ENCODE data around the gene UPF1.

The UPF1 gene

DNA sequence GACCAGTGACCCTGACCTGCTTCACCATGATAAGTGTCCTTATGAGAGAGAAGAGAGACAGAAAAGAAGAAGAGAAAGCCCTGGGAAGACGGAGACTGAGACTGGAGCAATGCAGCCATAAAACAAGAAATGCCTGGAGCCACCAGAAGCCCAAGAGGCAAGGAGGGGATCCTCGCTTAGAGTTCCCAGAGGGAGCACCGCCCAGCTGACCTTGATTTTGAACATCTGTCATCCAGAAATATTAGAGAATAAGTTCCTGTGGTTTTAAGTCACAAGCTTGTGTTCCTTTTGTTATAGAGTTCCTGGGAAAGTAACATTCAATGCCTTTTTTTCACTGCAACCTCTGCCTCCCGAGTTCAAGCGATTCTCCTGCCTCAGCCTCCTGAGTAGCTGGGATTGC, 44.0 kb downstream of the UPF1 start:
- DNase-seq (ENCODE audit: low read depth in 2 of 2) = no peak

DNA sequence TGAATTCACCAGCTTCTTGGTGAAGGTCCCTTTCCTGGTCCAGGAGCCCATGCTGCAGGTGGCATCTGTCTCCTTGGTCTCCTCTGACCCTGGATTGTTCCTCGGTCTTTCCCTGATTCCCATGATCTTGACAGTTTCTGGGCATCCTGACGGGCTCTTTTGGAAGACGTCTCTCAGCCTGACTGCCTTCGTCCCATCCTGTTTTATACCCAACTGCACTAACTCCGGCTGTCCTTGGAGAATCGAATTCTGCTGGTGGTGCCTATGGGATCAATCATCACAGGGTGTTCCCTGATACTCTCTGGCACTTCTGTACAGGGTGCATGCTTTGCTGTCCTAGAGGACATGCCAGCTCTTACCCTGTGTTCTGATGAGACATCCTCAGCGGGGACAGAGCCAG, 45.1 kb downstream of the UPF1 start:
- DNase-seq (ENCODE audit: low read depth in 2 of 2) = no peak

DNA sequence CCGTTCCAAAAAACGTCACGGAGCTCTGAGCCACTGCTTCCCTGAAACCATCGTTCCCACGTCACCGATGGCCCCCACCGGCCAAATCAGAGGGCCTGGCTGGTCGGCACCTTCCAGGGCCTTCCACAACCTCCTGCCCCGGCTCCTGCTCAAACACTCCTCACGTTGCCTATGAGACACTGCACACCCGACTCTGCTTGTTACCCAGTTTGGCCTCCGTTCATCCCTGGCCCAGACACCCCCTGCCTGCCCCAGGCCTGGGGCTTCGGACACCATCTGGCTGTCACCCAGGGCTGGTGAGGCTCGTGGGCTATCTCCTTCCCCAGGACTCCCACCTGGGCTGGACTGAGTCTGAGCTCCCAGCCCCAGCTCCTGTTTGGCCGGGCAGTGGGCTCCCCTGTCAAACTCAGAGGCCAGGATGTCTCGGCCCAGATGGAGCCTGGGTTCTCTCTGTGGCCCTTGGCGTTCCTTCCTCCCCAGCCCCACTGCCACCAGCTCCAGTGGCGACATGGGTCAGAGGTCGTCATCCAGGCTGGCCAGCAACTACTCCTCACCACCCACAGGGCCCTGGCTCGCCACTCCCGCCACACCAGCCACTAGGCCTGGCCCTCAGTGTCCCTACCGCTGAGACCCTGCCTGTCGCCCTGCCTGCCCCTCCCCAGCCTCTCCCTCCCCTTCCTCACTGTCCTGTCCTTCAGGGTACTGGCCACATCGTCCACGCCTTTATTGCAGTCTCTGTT, 46.5 kb downstream of the UPF1 start:
- DNase-seq (ENCODE audit: low read depth in 2 of 2) = no peak

DNA sequence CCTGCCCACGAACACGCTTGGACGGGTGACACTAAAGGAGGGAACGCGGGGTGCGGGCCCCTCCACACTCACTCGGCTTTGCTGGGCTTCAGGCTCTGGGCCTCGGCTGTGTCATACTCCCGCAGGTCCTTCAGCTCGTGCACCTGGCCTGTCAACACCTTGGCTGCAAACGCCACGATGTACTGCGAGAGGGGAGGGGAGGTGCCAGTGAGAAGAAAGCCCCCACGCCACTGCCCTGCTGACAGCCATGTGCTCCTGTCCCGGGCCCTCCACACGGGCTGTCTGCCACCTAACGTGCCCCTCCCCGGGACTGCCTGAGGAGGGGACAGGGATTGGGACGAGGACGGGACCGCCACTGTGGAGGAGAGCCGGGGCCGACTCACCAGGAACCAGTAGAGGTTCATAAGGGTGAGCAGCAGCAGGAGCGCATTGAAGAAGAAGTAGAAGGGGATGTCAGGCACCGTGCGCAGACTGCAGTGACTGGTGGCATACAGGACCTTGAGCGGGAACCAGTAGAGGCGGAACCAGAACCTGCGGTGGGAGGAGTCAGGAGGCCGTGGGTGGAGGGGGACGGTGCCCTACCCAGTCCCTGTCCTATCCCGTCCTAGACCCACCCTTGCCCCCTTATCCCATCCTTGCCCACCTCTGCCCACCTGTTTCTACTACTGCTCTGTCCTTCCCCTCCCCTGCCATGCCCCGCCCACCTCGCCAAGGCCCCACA, 47.3 kb downstream of the UPF1 start:
- DNase-seq (ENCODE audit: low read depth in 2 of 2) = no peak

DNA sequence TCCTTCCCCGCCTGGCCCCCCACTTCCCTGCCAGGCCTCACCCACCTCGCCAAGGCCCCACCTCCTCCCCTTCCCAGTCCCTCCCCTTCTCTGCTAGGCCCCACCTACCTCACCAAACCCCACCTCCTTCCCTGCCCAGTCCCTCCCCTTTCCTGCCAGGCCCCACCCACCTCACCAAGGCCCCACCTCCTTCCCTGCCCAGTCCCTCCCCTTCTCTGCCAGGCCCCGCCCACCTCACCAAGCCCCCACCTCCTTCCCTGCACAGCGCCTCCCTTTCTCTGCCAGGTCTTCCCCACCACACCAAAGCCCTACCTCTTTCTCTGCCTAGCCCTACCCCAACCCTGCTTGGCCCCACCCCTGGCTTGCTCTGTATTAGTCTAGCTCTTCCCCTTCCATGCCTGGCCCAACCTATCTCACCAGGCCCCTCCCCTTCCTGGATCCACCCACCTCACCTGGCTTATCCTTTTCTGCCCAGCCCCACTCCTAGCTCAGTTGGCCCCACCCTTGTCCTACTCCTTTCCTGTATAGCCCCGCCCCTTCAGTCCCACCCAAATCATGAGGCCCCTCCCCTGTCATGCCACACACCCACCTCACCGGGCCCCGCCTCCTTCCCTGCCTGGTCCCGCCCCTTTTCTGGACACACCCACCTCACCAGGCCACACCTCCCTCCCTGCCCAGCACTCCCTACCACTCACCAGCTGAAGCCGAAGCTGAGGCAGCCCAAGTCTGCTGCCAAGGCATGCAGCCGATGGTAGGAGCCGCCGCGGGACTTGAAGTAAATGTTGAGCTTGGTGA, 48.0 kb downstream of the UPF1 start:
- no peak for DNase-seq (ENCODE audit: low read depth in 2 of 2)

DNA sequence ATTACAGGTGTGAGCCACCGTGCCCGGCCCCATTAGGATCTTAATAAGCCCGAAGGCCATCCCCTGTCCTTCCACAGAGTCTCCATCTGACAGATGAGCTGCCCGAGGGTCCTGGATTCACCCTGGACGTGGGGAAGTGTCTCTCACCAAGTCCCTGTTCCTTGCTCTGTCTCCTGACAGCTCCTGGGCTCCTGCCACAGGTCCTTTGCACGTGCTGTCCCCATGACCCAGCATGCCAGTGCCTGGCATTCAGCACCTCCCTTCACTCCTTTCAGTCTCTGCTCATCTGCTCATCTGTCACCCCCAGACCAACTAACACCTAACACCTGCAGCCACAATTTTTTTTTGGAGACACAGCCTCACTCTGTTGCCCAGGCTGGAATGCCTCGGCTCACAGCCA, 49.7 kb downstream of the UPF1 start:
- no peak for DNase-seq (ENCODE audit: low read depth in 2 of 2)

DNA sequence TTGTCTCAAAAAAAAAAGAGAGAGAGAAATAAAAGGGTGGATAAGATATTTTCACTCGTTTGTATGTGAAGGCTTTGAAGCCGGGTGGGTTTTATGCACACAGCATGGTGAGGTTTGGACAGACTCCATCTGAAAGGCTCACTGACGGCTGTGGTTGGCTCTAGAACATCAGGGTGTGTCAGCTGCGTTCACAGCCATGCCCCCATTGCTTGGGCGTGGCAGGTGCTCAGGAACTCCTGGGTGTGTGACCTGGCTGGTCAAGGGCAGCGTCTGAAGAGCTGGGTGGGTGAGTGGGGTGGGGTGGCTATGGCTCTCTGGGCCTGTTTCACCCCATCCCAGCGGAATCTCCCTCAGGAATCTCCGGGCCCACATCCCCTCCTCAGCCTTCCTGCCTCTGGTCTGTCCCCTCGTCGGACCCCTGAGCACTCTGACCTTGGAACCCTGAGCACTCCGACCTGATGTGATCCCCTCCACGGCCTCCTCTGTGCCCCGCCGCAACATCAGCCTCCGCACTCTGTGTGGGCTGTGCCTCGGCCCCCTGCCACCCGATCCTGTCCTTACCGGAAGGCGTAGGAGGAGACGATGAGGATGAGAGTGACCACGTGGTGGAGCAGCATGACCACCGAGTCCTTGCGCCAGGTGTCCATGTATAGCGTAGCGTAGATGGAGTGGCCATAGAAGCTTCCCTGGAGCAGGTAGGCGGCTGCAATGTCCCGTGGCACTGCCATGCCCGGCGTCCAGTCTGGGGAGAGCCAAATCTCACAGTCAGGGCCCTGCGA, 52.0 kb downstream of the UPF1 start:
- no peak for DNase-seq (ENCODE audit: low read depth in 2 of 2)

DNA sequence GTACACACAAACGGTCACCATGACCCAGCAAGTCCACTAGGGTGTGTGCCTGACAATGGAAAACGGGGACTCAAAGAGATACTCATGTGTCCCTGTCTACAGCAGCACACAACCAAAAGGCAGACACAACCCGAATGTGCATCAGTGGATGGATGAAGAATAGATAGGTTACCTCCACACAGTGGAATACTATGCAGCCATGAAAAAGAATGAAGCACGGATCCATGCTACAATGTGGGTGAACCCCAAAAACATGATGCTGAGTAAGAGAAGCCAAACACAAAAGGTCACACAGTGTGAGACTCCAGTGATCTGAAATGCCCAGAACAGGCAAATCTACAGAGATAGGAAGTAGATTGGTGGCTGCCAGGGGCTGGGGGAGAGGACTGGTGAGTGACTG, 55.2 kb downstream of the UPF1 start:
- DNase-seq (ENCODE audit: low read depth in 2 of 2) = no peak

DNA sequence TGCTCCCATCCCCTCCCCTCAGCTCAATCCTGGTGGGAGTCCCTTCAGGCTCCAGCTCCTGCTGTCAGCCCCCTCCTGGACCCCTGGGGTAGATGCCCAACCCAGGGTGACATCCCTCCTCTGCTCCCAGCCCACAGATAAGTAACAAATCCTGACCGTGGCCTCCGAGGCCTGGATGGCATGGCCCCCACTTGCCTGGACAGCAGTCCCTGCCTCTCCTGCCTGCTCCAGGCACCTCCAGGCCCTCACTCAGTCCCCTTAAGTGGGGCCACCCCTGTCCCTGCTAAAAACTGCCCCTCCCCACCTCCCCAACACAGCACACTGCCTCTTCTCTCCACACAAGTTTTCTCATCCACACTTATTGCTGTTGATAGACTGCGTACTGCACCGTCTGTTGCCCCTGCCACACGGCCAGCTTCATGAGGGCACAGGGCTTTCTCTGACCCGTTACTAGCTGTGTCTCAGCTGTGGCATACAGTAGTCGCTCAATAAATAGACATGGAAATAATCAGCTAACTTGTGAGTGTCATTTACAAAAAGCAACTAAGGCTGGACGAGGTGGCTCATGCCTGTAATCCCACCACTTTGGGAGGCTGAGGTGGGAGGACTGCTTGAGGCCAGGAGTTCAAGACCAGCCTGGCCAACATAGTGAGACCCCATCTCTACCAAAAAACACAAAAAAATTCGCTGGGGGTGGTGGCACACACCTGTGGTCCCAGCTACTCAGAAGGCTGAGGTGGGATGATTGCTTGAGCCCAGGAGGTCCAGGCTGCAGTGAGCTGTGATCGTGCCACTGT, 58.4 kb downstream of the UPF1 start:
- no peak for DNase-seq (ENCODE audit: low read depth in 2 of 2)

DNA sequence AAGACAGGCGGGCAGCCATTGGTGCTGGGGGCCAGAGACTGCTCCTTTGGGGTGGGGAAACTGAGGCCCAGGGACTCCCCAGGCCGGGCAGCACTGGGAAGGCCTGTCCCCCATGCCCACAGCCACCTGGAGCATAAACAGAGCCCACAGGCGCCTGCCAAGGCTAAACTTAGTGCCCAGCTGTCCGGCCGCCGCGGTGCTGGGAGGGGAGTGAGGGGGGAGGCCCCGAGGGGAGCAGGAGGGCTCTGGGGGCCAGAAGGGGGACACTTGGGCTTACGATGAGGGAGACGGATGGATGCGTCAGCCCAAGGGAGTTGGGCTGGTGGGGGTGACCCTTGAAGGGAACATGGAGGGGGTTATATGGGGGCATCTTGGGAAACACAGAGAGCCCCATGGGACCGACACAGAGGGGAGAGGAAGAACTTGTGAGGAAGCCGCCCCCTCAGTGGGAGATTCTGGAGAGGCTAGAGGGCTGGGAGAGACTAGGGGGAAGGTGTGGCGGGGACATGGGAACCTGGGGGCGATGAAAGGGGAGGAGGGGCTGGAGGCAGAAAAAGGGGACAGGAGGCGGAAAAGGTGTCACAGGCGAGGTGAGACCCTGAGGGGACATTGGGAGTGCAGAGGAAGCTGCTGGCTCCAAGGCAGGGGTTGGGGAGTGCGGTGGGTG, 62.0 kb downstream of the UPF1 start:
- DNase-seq (ENCODE audit: low read depth in 2 of 2) = no peak

DNA sequence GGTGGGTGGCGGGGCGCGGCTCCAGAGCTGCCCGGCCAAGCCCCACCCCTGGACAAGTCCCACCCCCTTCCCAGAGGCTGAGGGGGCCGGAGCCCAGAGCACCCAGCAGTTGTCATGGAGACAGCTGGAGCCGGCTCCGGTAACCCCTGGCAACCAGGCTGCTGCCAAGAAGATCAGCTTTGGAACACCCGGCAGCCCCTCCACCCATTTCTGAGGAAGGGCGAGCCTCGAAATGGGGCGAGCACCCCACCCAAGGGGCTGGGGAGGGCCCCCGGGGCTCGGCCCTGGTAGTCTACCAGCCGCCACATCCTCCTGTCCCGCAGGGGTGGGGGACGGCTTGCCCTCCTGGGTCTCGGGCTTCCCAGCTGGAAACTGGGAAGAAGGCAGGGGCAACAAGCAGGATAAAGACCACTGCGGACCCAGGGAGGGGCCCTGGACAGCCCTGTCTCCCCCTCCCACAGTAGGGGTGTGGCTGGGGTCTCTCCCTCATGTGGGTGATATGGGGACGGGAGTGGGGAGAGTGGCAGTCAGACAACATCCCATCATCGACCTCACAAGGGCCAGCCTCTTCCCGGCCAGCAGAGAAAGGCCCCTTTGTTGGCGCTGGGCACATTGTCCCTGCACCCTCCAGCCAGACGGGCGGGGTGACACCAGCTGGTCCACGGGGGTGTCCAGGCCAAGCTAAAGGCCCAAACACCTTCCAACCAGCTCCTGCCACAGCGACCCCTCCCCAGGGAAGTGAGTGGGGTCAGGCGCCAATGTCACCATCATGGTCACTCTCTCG, 62.7 kb downstream of the UPF1 start:
- no peak for DNase-seq (ENCODE audit: low read depth in 2 of 2)

DNA sequence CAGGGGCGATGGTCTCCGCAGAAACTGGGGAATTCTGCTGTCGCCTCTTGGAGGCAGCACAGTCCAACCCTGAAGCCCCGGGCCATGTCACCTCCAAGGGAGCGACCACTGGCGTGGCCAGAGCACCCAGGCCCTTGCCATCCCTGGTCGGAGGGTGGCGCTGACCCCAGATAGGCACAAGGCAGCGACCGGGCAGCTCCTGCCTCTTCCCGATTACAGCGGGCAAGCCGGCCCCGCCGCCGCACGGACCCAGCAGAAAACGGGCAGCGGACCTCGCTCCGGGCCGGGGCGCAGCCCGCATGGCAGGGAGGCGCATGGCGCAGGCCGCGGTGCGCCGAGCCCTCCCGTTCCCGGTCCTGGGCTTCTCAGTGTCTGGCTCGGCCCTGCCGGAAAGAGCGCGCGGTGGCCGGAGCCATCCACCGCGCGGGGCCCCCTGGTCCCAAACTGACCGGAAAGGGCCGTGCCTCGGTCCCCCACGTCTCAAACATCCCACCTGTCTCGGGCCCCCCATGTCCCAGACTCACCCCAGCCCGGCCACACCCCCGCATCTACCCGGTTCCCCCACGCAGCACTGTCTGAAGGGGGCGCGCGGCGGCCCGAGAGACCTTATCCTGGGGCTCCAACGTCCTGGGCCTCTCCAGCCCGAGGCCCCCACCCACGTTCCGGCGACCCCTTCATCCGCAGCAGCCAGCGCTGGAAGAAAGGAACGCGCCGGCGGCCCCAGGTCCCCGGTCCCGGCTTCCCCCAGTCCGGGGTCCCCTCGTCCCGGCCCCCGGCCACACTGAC, 63.5 kb downstream of the UPF1 start:
- DNase-seq (ENCODE audit: low read depth in 2 of 2) = no peak

DNA sequence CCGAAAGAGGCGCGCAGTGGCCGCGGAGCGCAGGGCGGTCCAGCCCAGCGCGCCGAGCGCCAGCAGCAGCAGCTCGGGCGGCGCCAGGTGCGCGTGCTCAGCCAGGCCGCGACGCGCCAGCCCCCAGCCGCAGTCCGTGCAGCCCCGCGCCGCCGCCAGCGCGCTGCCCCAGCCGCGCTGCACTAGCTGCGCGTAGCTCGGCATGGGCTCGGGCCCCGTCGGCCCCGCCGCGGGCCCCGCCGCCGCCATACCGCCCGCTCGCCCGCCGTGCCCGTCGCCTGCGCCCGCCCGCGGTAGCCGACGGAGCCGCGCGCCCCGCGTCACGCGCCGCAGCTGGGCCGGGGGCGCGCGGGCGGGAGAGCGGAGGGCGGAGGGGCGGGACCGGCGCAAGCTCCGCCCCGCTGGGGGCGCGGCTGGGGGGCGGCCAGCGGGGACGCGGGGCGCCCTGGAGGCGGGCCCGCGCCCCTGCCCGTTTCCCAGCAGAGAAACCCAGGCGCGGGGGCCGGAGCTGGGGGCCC, 64.1 kb downstream of the UPF1 start, which contains the start of gene CERS1:
Gene CERS1 (minus strand): TSS at position 335 of the 518 bp plus-strand sequence. CDS start 86 bp downstream, at position 249.
- no peak for DNase-seq (ENCODE audit: low read depth in 2 of 2)

DNA sequence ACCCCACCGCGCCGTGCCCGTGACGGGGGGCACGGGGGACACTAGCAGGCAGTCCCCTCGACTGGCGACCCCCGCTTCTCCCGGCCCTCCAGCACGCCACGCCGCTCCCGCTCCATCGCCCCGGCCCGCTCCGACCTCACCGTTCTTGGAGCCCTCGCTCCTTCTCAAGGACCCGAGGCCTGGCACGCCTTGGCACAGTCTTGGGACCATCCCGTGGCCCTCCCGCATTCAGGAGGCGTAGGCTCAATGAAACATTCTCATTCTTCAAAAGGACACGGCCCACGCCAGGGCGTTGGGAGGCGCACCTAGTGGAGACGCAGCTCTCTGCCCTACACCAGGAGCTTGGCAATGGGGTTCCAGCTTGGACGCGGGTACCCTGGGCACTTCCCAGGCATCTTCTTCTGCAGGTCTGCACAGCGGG, 64.7 kb downstream of the UPF1 start:
- DNase-seq (ENCODE audit: low read depth in 2 of 2) = no peak

DNA sequence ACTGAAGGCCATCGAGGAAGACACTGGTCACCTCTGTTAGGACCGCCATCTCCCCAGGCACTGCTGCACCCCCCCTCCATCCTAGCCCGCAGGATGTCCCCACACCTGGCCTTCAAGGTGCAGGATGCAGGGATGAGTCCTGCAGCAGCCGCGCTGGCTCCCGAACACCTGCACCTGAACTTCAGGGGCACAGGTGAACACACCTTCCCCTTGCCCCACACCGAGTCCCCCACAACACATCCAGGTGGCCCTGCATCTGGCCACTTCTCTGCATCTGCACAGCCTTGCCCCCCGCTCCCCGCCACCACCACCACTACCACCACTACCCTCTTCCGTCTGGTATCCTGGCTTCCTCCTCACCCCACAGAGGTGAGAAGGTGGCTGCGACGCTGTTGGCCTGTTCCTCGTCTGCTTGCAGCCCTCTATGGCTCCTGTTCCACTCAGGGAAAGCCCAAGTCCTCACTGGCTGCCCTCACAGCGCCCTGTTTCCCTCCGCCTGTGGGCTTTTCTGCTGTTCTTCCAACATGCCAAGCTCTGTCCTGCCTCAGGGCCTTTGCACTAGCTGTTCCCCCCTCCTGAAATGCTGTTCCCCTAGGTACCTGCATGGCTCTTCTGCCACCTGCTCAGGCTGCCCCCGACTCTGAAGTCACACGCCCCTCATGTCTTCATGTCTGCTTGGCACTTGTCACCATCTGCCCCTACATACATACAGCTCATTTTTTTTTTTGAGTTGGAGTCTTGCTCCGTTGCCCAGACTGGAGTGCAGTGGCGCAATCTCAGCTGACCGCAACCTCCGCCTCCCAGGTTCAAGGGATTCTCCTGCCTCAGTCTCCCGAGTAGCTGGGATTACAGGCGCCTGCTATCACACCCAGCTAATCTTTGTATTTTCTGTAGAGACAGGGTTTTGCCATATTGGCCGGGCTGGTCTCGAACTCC, 65.6 kb downstream of the UPF1 start:
- DNase-seq (ENCODE audit: low read depth in 2 of 2) = no peak

DNA sequence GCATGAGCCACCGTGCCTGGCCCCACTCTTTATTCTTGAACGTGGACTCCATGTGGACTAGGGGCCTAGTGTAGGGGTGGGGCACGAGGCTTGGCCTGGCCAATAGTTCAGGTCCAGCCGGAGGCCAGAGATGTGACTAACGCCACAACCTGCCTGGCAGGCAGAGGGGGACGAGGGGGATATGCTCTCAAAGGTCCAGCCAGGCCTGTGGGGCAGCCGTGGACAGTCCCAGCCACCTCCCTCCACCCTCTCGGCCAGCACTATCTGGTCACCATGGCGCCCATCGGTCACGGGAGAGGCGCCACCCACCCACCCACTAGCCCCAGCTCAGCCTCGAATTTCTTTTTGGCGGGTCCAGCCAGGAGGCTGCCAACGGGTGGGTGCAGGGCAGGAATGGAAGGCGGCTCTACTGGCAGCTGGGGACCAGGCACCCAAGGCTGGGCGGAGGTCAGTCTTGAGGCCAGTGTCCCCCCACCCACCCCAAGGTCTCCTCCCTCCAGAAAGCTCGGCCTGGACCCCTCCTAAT, 66.4 kb downstream of the UPF1 start:
- DNase-seq (ENCODE audit: low read depth in 2 of 2) = no peak

All from stimulated activated CD8-positive, alpha-beta memory T cell treated with anti-CD3 and anti-CD28 coated beads, Interleukin-2, amount 100 ng/mL, for 1 hour (primary cell).